Measurements from ENCODE around the gene SLC6A1.

- TF ChIP-seq CTCF (IDR thresholded peaks at IDR 0.05) = no peak
- TF ChIP-seq POLR2A (IDR thresholded peaks at IDR 0.05) = no peak
Measured at GRCh38 chr3:11004563-11004962, 12.0 kb downstream of the SLC6A1 start.
